Measurements from ENCODE around the gene FARP1.

FARP1 gene

GRCh38 chr13:98176777-98177608 lies 34.1 kb downstream of the FARP1 start, which contains the start of gene RNF113B:
Gene RNF113B (minus strand): TSS chr13:98177269. CDS start chr13:98177236, 33 bp downstream.
- DNase-seq, result no peak

- DNase-seq, result no peak
These were observed 37.2 kb downstream of the FARP1 start for GRCh38 chr13:98180092-98180491.

- no peak for DNase-seq
These were observed 38.4 kb downstream of the FARP1 start for GRCh38 chr13:98181111-98181815.

GRCh38 chr13:98182153-98182552 lies 39.3 kb downstream of the FARP1 start:
- no peak for DNase-seq

GRCh38 chr13:98182589-98182988 lies 39.7 kb downstream of the FARP1 start:
- DNase-seq, result no peak

- DNase-seq, result no peak
These were observed 41.9 kb downstream of the FARP1 start for GRCh38 chr13:98184792-98185191.

GRCh38 chr13:98187155-98187964 lies 44.5 kb downstream of the FARP1 start:
- DNase-seq, result no peak

GRCh38 chr13:98187965-98188261 lies 45.0 kb downstream of the FARP1 start:
- DNase-seq, result no peak

- no peak for DNase-seq
These were observed 45.8 kb downstream of the FARP1 start for GRCh38 chr13:98188544-98189166.

- DNase-seq, result no peak
These were observed 47.1 kb downstream of the FARP1 start for GRCh38 chr13:98189841-98190505.

GRCh38 chr13:98190889-98191444 lies 48.1 kb downstream of the FARP1 start:
- no peak for DNase-seq

- no peak for DNase-seq
These were observed 49.1 kb downstream of the FARP1 start for GRCh38 chr13:98192008-98192407.

- DNase-seq, result no peak
These were observed 52.3 kb downstream of the FARP1 start for GRCh38 chr13:98195054-98195791.

GRCh38 chr13:98198683-98199082 lies 55.8 kb downstream of the FARP1 start:
- no peak for DNase-seq

- no peak for DNase-seq
These were observed 56.6 kb downstream of the FARP1 start for GRCh38 chr13:98199480-98199879.

- DNase-seq, result no peak
These were observed 57.5 kb downstream of the FARP1 start for GRCh38 chr13:98200211-98200878.

GRCh38 chr13:98201189-98201588 lies 58.3 kb downstream of the FARP1 start:
- no peak for DNase-seq

- DNase-seq, result no peak
These were observed 59.1 kb downstream of the FARP1 start for GRCh38 chr13:98201984-98202383.

- DNase-seq, result no peak
These were observed 60.9 kb downstream of the FARP1 start for GRCh38 chr13:98203646-98204326.

GRCh38 chr13:98204546-98204945 lies 61.7 kb downstream of the FARP1 start:
- no peak for DNase-seq
